Osteocyte (in vitro differentiated cells): Measurements from ENCODE around the gene MRPS2. TPM values are rescaled to one million over a fixed set of nuclear protein-coding genes. Genes with fewer than 3 reads are reported as not detected.
"Not testable (repeated sequence)": the region's sequence is repeated elsewhere in the genome, so short reads cannot be mapped to it uniquely, and the experiment has no call there.

Source experiments
- DNase-seq: peaks from one replicate; pipeline ENCODE4 v3.0.0; 2021; ENCODE audit warnings: mixed read lengths; ENCODE audit not compliant: unreplicated experiment; ENCODE audit errors: extremely low spot score
- H3K27ac Mint-ChIP-seq: one replicate; pipeline ENCODE4 v1.8.0; 2021; ENCODE audit warnings: mild to moderate bottlenecking, mixed read lengths; ENCODE audit not compliant: unreplicated experiment
- H3K27me3 Mint-ChIP-seq: one replicate; pipeline ENCODE4 v1.8.0; 2021; ENCODE audit warnings: mixed read lengths; ENCODE audit not compliant: unreplicated experiment
- H3K36me3 Mint-ChIP-seq: one replicate; pipeline ENCODE4 v1.8.0; 2021; ENCODE audit warnings: mixed read lengths; ENCODE audit not compliant: unreplicated experiment
- H3K4me1 Mint-ChIP-seq: one replicate; pipeline ENCODE4 v1.8.0; 2021; ENCODE audit warnings: mixed read lengths; ENCODE audit not compliant: unreplicated experiment
- H3K4me3 Mint-ChIP-seq: one replicate; pipeline ENCODE4 v1.8.0; 2021; ENCODE audit warnings: mild to moderate bottlenecking, moderate library complexity, mixed read lengths; ENCODE audit not compliant: unreplicated experiment
- H3K9me3 Mint-ChIP-seq: one replicate; pipeline ENCODE4 v1.8.0; 2021; ENCODE audit warnings: mixed read lengths; ENCODE audit not compliant: unreplicated experiment
- total RNA-seq: library from RNA; stranded (reverse); gene quantifications from 2 replicates; pipeline ENCODE4 v1.2.1, GENCODE V29; 2021
- TF ChIP-seq, protein P1 (sequence below): fragments of 200-600 bp; sonication (generic); IDR thresholded peaks from 2 replicates; pipeline ENCODE4 v1.5.0; 2021; ENCODE audit warnings: antibody characterized with exemption, mild to moderate bottlenecking, moderate library complexity

MRPS2 gene
- total RNA-seq, 1 donor from 2014 or later = 33.4 TPM

DNA sequence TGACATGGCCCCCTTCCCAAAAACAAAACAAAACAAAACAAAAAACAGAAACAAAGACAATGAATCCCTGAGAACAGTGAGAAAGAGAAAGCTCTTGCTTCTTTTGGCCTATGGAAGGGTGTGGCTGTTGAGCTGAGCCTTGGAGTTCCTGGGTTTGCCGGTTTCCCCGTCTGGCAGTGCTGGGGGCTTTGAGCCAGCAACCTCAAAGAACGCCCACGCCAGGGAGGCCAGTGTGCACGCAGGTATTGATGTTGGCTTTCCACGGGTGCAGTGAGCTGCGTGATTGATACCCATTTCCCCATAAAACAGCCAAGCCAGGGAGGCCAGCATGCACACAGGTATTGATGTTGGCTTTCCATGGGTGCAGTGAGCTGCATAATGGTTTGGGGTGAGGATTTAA is 12.4 kb downstream of the MRPS2 start:
- Mint-ChIP-seq H3K27ac (no peak overlapping the region), H3K4me1 (no peaks in the 10 kb centered on the region), H3K27me3 (peaks cover 13% of the 10 kb centered on the region), H3K9me3 (peaks cover 10% of the 10 kb centered on the region), H3K36me3 (no peaks in the 10 kb centered on the region), H3K4me3 (no peak overlapping the region)
- TF ChIP-seq, protein P1, sequence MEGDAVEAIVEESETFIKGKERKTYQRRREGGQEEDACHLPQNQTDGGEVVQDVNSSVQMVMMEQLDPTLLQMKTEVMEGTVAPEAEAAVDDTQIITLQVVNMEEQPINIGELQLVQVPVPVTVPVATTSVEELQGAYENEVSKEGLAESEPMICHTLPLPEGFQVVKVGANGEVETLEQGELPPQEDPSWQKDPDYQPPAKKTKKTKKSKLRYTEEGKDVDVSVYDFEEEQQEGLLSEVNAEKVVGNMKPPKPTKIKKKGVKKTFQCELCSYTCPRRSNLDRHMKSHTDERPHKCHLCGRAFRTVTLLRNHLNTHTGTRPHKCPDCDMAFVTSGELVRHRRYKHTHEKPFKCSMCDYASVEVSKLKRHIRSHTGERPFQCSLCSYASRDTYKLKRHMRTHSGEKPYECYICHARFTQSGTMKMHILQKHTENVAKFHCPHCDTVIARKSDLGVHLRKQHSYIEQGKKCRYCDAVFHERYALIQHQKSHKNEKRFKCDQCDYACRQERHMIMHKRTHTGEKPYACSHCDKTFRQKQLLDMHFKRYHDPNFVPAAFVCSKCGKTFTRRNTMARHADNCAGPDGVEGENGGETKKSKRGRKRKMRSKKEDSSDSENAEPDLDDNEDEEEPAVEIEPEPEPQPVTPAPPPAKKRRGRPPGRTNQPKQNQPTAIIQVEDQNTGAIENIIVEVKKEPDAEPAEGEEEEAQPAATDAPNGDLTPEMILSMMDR = no peak
- DNase-seq = peak; percentile 38

DNA sequence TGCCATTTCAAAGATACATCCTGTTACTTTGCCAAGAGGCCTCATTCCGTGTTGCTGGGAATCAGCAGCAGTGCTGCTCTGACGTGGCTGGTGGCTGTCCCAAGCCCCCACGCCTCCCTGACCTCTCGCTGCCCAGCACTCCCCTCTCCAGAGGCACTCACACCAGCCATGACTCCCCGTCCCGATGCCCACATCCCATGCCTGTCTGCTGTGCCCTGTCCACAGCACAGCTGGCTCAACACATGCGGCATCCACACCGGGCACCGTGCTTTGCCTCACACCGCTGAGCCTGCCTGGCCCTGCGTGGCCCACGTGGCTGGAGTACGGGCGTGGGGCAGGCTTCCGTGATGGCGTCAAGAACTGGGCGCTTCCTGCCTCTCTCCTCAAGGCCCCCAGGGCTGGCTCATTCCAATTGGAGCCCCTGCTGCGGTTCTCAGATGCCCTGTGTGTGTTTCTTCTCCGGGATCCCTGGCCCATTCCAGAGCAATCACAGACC is 12.9 kb downstream of the MRPS2 start:
- TF ChIP-seq, protein P1 = no peak
- Mint-ChIP-seq H3K27ac (no peak overlapping the region), H3K4me1 (no peaks in the 10 kb centered on the region), H3K27me3 (peaks cover 15% of the 10 kb centered on the region), H3K4me3 (no peak overlapping the region), H3K9me3 (peaks cover 10% of the 10 kb centered on the region), H3K36me3 (no peaks in the 10 kb centered on the region)
- DNase-seq = peak; percentile 83

DNA sequence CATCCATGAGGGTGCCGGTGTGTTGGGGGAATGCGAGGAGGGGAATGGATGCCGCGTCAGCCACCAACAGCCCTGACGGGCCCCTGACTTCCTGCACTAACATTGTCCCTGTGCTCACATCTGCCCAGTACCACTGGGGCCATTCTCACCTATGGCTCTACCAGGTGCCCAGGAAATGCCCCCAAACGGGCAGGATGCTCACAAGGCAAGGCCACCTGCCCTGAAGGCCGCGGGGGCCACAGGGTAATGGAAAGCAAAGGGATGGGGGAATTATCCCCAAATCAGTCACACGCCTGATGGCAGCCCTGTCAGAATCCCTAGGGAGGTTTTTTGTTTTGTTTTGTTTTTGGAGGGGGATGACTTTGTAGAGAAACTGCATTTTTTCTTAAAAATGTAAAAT is 13.4 kb downstream of the MRPS2 start:
- H3K4me1 Mint-ChIP-seq, H3K27ac Mint-ChIP-seq, DNase-seq, H3K4me3 Mint-ChIP-seq, H3K36me3 Mint-ChIP-seq, H3K9me3 Mint-ChIP-seq: not testable (repeated sequence)
- peaks cover 15% of the 10 kb centered on the region for H3K27me3 Mint-ChIP-seq

GRCh38 chr9:135514342-135515082 is 14.0 kb downstream of the MRPS2 start:
- H3K9me3 Mint-ChIP-seq = peaks cover 1% of the 10 kb centered on the region
- no peaks in the 10 kb centered on the region for H3K36me3 Mint-ChIP-seq
- no peak overlapping the region for H3K4me3 Mint-ChIP-seq
- H3K4me1 Mint-ChIP-seq = no peaks in the 10 kb centered on the region
- H3K27ac Mint-ChIP-seq = no peak overlapping the region
- TF ChIP-seq, protein P1 = no peak
- H3K27me3 Mint-ChIP-seq = peaks cover 9% of the 10 kb centered on the region
- DNase-seq = peak; percentile 69

- H3K4me1 Mint-ChIP-seq = no peaks in the 10 kb centered on the region
- H3K36me3 Mint-ChIP-seq = no peaks in the 10 kb centered on the region
- H3K9me3 Mint-ChIP-seq = no peaks in the 10 kb centered on the region
- no peak overlapping the region for H3K27ac Mint-ChIP-seq
- DNase-seq = peak; percentile 84
- H3K27me3 Mint-ChIP-seq = peaks cover 5% of the 10 kb centered on the region
- TF ChIP-seq, protein P1 = no peak
- no peak overlapping the region for H3K4me3 Mint-ChIP-seq
Measured at GRCh38 chr9:135515083-135515951, 14.8 kb downstream of the MRPS2 start.
